HG03025 (cell line): ENCODE results near the gene C8B.

Experiments used
- ATAC-seq: cut with Tn5 transposase; IDR thresholded peaks from one replicate; pipeline ENCODE4 v1.9.1; 2021; ENCODE audit warnings: mild to moderate bottlenecking, moderate library complexity; ENCODE audit not compliant: unreplicated experiment, low FRiP score

C8B gene

DNA sequence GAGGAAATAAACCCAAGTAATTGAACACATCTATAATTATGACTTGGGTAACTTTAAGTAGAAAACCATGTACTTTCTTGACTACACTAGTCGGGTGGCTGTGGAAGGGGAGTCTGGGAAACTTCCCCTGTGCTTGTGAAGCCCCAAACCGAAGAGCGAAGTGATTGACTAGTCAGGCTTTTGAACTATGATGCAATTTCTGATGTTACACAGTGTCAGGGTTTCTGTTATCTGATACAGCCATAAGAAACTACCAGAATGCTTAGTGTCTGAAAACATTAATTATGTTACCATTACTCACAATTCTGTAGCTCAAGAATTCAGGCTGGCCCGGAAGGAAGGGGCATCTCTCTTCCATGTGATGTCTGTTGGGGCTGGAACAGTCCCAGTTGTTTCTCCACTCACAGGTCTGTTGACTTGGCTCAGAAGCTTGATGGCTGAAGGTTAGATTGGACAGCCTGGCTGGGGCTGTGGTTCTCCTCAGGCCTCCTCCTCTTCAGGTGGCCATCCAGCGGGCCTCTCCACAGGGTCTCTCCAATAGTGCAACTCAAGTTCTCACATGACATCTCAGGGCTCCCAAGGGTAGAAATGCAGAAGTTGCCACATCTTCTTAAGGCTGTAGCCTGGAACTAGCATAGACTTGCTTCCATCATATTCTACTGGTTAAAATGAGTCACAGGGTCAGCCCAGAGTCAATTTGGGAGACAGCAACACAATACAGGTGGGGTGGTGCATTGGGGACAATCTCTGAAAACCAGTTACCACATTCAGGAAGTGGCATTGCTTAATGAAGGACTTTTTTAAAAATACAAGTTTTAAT, 8.3 kb upstream of the C8B start:
- no peak for ATAC-seq

GRCh38 chr1:56972976-56973375, 7.2 kb upstream of the C8B start:
- no peak for ATAC-seq

DNA sequence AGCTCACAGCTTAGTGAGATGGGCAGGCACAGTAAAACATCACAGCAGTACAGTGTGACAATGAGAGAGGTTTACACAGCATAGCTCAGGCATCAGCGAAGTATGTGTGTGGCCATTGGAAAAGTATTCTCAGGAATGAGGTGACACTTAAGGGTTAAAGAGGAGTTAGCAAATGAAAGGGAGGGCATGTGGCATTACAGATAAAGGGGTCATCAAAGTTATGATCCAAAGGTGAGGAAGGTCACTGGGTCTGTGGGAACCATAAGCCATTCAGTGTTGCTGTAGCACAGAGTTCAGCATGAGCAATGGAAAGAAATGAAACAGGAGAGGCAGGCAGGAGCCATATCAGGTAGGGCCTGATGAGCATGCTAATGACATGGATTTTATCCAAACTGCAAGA, 4.5 kb upstream of the C8B start:
- no peak for ATAC-seq

DNA sequence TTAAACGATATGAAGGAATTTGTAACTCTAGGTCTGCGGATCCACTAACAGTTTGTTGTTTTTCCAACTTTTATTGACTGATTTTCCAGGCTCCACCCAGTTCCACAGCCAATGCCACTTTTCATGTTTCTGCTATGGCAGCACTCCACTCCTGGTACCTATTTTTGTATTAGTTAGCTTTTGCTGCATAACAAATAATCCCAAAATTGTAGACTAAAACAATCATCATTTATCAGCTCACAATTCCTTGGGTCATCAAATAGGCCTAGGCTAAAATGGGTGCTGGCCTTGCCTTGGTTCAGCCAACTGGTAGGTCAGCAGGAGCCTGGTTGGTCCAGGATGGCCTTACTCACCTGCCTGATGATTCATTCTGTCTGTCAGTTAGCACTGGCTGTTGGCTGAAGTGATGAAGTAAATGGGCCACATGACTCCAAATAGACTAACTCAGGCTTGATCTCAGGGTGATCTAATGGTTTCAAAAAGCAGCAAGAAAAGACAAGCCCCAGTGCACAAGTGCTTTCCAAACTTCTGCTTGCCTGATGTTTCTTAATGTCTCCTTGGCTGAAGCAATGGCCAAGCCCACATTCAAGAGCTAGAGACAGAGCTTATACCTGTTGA, 3.2 kb upstream of the C8B start:
- no peak for ATAC-seq

DNA sequence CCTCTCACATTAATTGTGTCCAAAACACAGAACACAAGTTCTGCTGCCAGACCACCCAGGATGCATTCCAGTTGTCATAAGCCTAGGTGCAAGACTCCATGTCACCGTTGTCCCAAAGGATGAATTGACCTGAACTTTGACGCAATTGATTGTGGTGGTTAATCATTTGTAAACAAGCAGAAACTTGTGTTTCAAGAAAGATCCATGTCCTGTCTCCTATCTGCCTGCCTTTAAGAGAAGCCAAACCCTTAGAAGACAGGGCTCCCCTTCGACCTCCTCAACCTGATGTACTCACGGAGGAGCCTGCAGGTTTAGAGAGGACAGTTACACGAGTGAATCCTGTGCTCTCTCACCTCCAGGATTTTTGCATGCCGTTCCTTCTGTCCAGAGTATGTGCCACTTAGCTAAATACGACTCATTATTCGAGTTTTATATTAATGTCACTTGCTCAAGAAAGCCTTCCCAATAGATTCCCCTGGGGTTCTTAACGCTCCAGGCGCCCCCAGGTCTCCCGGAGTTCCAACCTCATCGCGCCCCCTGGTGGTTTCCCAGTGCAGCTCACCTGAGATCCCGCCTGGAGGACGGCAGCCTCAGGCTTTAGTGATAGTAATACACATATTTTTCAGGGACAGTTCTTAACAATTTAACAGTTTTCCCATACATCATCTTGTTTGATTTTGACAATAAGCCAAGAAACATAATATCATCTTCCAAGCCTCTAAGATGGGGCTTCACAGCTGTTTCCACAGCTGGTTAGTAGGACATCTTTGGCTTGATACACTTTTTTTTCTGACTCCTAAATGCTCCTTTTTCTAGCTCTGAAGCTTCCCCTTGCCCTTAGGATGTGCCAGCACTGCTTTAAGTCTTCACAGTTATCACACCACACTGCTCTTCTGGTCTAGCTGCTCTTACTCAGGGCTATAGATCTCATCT, 2.4 kb upstream of the C8B start:
- ATAC-seq: no peak

- ATAC-seq: no peak
Observed at GRCh38 chr1:56967355-56967754, 1.5 kb upstream of the C8B start.

DNA sequence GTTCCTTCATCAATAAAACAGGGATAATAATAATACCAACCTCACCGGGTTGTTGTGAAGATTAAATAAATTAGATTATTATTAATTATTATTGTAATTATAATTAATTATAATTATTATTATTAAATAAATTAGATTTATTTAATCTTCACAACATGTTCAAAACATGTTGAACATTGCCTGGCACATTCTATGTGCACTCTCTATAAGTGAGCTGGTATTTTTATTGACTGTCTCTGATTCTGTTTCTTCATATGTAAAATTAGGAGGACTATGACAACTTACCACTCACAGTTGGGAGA, 834 bp upstream of the C8B start:
- no peak for ATAC-seq

DNA sequence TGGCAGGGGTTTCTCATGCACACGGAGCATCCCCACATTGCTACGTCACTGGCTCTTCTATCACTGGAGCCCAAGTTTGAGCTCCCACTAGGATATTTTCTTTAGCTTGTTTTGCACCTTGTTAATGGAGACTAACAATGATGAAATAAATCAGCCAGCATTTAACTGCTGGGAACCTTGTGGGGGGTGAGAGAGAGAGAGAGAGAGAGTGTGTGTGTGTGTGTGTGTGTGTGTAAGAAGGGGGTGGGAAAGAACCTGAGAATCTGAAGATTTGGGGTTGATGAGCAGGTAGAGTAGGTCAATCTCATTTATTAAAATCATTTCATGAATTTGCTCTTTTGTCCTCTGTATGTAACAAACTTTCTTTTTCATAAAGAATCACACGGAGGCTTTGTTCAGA, 624 bp downstream of the C8B start:
- no peak for ATAC-seq

- ATAC-seq: no peak
Observed at GRCh38 chr1:56964349-56965017, 1.3 kb downstream of the C8B start.

- no peak for ATAC-seq
Observed at GRCh38 chr1:56963667-56964066, 2.1 kb downstream of the C8B start.

GRCh38 chr1:56961426-56961825, 4.4 kb downstream of the C8B start:
- ATAC-seq: no peak

- ATAC-seq: no peak
Observed at GRCh38 chr1:56958526-56958925, 7.3 kb downstream of the C8B start.

DNA sequence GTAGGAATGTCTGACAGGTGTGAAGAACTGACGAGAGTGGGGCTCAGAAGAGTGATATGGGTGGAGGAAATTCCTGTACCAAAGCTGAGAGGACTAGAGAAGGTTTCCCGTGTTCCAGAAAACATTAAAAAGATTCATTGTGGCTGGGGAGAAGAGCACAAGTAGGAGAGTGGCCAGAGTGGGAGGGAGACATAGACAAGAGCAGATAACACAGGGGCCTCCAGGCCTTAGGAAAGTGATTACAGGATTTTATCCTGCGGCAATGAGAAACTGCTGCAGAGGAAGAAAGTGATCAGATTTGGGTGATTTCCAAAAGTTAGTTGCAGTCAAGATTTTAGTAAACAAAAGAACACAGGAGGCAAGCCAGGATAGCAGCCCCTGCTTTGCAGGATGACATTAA, 7.9 kb downstream of the C8B start:
- no peak for ATAC-seq

GRCh38 chr1:56954664-56955063, 11.2 kb downstream of the C8B start:
- ATAC-seq: no peak

DNA sequence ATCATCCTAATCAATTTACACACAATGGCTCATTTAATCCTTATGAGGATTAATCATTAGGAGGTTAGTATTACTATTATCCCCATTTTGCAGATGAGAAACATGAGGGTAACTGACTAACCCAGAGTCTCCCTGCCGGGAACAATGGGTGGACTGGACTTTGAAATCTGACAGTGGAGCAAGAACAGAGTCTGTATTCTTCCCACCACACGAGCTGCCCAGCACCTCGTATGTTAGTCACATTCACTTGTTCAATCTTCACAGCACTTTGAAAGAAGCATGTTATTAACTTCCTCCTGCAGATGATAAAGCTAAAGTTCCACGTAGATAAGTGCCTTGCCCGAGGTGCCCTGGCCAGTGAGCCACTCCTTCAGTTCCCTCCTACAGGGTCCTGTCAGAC, 12.4 kb downstream of the C8B start:
- no peak for ATAC-seq

GRCh38 chr1:56952501-56952900, 13.3 kb downstream of the C8B start:
- no peak for ATAC-seq

DNA sequence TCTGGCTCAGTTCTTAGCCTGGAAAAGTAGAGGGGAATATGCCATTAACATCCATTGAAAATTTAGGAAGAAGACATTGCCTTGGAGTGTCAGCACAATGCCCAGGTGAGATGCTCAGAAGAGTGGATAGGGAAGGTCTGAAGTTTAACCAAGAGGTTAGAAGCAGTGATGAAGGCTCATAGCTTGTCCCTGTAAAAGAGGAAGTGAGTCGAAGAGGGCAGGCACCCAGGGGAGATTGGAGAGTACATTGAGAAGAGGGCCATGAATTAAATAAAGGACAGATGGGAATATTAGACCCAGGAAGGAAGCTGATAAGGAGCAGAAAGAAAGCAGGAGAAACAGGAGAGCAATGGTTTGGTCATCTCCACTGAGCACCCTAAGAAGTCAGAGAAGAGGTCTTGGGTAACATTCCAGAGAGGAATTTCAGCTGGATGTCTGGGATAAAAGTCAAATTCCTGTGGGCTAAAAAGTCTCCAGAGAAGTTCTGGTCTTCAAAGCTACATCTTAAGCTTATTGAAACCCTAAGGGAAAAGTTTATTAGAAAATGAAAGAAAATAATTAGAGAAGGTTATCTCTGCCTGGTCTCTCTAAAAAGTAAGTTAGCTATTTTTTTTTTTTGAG, 17.3 kb downstream of the C8B start:
- ATAC-seq: no peak

- ATAC-seq: no peak
Observed at GRCh38 chr1:56940039-56940438, 25.8 kb downstream of the C8B start.

GRCh38 chr1:56939209-56939608, 26.6 kb downstream of the C8B start:
- ATAC-seq: no peak

GRCh38 chr1:56938646-56939045, 27.2 kb downstream of the C8B start:
- ATAC-seq: no peak
